Motor neuron (in vitro differentiated cells): ENCODE results near the gene EFHD1. TPM values are rescaled to one million over a fixed set of nuclear protein-coding genes. Genes with fewer than 3 reads are reported as not detected.

Experiments
- ATAC-seq, 8 experiments: fragments of 200-7000 bp; cut with Tn5 transposase; replicated peaks in 6 of 8; 2 replicates each; pipeline ENCODE4 v1.8.0; 2021; ENCODE audit warnings: mild to moderate bottlenecking in 8 of 8, moderate library complexity in 8 of 8
- H3K27ac ChIP-seq, 2 donors: fragments of 250-450 bp; sonication (Bioruptor Pico); 2 replicates each; pipeline ENCODE4 v1.9.0; 2021; ENCODE audit warnings: antibody characterized with exemption in 2 of 2, mild to moderate bottlenecking in 2 of 2, moderate library complexity in 1 of 2
- H3K4me1 ChIP-seq, 2 donors: fragments of 250-450 bp; sonication (Bioruptor Pico); replicated peaks in 1 of 2; 2 replicates each; pipeline ENCODE4 v1.6.1; 2021; ENCODE audit warnings: antibody characterized with exemption in 2 of 2, mild to moderate bottlenecking in 2 of 2, moderate library complexity in 1 of 2
- H3K4me3 ChIP-seq, 5 donors: fragments of 250-450 bp; sonication (Bioruptor Pico); 2 replicates each; pipeline ENCODE4 v1.9.0; 2021; ENCODE audit warnings: antibody characterized with exemption in 5 of 5, mild to moderate bottlenecking in 5 of 5, moderate library complexity in 4 of 5
- WGBS, 10 experiments: fragments of 450-650 bp; shearing (Covaris generic); methylation state at CpG; one replicate each; pipeline ENCODE4 v1.0.0; 2022; 5-methylcytosine and 5-hydroxymethylcytosine counted together
- in situ Hi-C, 9 experiments: fragments of 400-800 bp; cut with MboI; loops; one replicate each; pipeline ENCODE4 v1.15.0; 2021; ENCODE audit warnings: low sequenced_read_pairs in 9 of 9, low pct_unique_long_range_greater_than_20kb in 2 of 9; ENCODE audit not compliant: unreplicated experiment in 9 of 9
- total RNA-seq, 8 experiments: library from RNA; unstranded; fragments of 300-600 nt; gene quantifications; 2 replicates each; pipeline versions ENCODE4 v1.2.3 to v1.2.4, GENCODE V29; 2022

The EFHD1 gene, protein sequence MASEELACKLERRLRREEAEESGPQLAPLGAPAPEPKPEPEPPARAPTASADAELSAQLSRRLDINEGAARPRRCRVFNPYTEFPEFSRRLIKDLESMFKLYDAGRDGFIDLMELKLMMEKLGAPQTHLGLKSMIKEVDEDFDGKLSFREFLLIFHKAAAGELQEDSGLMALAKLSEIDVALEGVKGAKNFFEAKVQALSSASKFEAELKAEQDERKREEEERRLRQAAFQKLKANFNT
- 10 to 100 TPM in 1 of 8 experiments, 1 to 10 TPM in 6, under 1 TPM in 1; 0.92 to 22.1 (median 3.4) TPM for total RNA-seq

DNA sequence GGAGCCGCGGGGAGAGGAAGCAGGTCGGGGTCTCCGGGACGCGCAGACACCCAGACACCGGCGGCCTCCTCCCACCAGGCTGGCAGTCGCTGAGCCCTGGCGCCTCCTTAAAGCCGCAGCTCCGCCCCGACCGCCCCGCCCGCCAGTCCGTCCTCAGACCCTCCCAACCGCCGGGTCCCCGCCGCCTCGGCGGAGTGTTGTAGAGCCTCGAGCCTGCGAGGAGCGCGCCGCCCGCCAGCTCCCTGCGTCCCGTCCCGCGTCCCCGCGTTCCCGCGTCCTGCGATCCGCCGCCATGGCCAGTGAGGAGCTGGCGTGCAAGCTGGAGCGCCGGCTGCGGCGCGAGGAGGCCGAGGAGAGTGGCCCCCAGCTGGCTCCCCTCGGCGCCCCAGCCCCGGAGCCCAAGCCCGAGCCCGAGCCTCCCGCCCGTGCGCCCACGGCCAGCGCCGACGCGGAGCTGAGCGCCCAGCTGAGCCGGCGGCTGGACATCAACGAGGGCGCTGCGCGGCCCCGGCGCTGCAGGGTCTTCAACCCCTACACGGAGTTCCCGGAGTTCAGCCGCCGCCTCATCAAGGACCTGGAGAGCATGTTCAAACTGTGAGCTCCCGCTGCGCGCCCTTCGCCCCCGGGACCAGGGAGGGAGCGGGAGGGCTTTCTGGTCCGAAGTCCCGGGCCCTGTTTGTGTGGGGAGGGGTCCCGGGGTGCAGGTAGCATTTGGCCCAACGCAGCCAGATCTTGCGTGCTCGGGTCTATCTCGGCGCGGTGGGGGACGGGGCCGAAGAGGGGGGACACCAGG, at the start of gene EFHD1:
EFHD1 (plus strand) TSS at position 192 of the 793 bp plus-strand sequence; CDS start at position 293, 101 bp downstream.
- WGBS, 10 experiments: 3% methylated on average over 8 of the region's 90 CpGs; no CpG with 5 or more reads in 9 of the 10 experiments
- peak within 1 kb of the TSS; percentile 39 to 76 (median 53) for H3K4me3 ChIP-seq

DNA sequence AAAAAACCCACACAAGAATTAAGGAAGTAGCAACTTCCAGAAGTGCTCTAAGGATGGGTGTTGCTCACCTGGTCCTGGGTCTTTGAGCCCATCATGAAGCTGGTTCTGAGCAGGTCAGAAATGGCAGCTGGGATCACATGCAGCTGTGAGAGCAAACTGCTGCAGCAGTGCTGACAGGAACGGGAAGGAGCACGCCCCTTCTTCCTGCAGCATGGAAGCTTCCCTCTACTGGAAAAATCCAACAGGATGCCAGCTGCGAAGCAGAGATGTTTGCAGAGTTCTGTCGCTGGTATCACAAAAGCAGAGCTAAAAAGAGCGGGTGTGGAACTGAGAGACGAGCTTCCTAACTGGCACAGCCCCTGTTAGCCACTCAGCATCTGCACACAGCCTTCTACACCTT, 49.2 kb upstream of the EFHD1 start:
- H3K4me1 ChIP-seq: no peaks in the 10 kb centered on the region
- ATAC-seq: no peak
- H3K27ac ChIP-seq: no peak overlapping the region
- no peak overlapping the region for H3K4me3 ChIP-seq
- in situ Hi-C loops: no loop called here
- 17 to 100% (median 86%) methylated on average over 1 to 6 of the region's 6 CpGs; no CpG with 5 or more reads in 2 of the 10 experiments for WGBS, 10 experiments

More for the DNA sequence above, at the start of gene EFHD1:
- Histone ChIP-seq H3K4me1 (no peaks in the 10 kb centered on the region), H3K27ac (no peak within 1 kb of the TSS)
- in situ Hi-C loops: no loop called here
- peak; percentile 91 to 99 (median 92) for ATAC-seq

DNA sequence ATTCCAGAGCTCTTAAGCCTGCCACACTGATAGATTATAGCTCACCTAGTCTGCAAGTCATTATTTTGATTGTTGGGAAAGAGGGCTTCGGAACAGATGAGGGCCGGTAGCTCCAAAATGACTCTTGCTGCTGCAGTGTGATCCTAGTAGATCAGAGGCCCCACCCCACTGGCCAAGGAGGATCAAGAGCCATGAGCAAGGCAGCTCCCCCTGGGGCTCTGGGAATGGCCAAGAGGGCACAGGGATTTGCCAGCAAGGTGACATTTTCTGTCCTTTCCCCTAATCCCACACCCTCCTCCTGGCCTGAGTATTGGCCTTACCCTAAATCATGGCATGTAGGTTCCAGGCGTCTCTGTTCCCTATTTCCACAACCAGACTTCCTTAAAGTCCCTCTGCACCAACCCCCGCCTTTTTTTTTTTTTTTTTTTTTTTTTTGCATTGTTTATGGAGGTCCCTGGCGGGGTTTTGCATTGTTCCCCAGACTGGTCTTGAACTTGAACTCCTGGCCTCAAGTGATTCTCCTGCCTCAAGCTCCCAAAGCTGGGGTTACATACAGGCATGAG, 46.4 kb upstream of the EFHD1 start:
- WGBS, 10 experiments: 53 to 93% (median 81%) methylated on average over 2 to 4 of the region's 5 CpGs; no CpG with 5 or more reads in 2 of the 10 experiments
- Histone ChIP-seq H3K27ac (no peak overlapping the region), H3K4me3 (no peak overlapping the region), H3K4me1 (no peaks in the 10 kb centered on the region)
- ATAC-seq: no peak
- in situ Hi-C loops: no loop called here

DNA sequence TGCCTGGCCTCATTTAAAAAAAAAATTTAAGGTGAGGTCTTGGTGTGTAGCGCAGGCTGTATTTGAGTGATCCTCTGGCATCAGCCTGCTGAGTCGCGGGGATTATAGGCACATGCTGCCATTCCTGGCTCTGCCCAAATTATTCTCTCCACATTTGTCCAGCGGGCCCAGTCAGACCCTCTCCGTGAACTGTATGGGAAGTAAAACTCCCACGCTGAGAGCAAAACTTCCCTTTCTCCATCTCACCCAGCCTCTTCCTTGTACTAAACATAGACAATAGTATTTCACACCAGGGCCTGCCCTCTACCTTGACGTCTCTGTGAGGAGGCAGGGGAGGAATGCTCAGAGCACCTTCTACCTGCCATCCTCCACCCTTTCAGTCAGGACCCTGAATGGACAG, 45.9 kb upstream of the EFHD1 start:
- Histone ChIP-seq H3K27ac (no peak overlapping the region), H3K4me1 (no peaks in the 10 kb centered on the region), H3K4me3 (no peak overlapping the region)
- in situ Hi-C loops: no loop called here
- ATAC-seq: no peak
- WGBS, 10 experiments: 58 to 100% (median 89%) methylated on average over 3 to 6 of the region's 7 CpGs; no CpG with 5 or more reads in 3 of the 10 experiments

DNA sequence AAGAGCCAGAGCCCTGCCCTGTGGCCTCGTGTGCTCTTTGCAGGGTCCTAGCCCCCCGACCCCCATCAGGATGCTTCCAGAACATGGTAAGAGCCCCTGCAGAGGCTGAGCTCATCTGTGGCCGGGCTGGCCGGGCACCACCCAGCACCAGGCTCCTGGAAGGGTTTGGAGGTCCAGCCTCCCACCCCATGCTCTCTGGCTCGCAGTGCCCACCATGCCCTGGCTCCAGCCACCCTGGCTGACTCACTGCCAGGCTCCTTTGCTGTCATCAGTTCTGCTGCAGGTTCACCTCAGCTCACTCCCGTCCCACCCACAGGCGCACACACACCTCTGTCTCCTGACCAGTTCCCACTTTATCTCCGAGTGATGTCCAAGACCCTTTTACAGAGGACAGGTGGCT, 45.4 kb upstream of the EFHD1 start:
- in situ Hi-C loops: no loop called here
- no peak overlapping the region for H3K4me3 ChIP-seq
- no peak for ATAC-seq
- H3K4me1 ChIP-seq: no peaks in the 10 kb centered on the region
- no peak overlapping the region for H3K27ac ChIP-seq
- WGBS, 10 experiments: 100% methylated on average over 1 to 2 of the region's 8 CpGs; no CpG with 5 or more reads in 8 of the 10 experiments

DNA sequence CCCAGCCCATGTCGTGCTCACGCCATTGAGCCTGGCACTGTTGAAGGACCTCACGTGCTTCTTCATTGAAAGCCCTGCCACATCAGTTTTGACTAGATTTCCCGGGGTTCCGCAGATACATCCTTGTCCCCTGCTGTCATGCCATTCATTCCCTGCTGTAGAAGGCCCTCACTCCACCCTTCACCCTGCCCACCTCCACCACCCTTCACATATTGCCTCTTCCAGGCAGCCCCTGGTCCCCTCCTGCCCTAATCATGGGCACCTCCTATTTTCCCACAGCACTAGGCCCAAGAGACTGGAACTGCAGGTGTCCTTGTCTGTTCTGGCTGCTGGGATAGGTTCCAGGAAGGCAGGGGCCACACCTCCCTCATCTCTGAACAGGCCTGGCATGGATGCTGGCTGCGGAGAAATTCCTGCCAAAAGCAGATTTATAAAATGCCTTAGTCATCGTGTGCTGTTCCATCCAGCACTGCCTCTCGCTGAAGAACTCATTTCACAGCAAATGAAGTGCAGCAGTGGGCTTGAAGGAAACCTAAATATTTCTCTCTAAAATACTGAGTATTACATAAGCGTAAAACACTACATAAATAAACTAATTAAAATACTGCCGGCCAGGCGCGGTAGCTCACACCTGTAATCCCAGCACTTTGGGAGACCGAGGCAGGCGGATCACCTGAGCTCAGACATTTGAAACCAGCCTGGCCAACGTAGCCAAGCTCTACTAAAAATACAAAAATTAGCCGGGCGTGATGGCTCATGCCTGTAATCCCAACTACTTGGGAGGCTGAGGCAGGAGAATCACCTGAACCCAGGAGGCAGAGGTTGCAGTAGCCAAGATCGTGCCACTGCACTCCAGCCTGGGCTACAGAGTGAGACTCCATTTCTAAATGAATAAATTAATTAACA, 44.5 kb upstream of the EFHD1 start:
- Histone ChIP-seq H3K4me1 (no peaks in the 10 kb centered on the region), H3K4me3 (no peak overlapping the region), H3K27ac (no peak overlapping the region)
- WGBS, 10 experiments: 0 to 99% (median 82%) methylated on average over 1 to 13 of the region's 18 CpGs
- in situ Hi-C loops: no loop called here
- ATAC-seq: peak; percentile 12 to 72 (median 37)

DNA sequence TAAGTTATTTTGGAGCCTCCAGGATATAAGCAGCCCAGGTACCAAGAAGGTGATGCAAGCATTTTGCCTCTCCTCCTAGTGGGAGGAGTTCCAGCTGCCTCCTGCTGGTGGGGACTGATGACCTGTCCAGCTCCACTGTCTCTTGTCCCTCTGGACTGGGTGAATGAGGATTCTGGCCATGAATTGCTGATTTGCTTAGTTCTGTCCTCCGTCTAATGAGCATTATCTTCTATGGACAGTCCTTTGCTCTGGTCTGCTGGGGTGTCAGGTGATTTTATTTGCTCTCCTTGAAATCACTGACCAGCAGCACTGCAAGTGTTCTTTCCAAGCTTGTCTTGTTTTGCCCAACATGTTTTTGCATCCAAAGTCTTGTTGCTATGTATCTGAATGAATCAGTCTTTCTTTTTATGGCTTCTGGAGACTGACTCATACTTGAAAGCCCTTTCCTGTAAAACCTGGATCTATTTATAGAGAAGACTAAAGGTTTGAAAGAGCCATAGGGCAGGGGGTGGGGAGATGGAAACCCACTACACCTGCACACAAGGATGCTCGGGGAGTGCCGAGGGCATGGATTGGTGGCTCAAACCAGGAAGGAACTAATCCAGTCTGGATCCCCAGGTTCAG, 40.5 kb upstream of the EFHD1 start:
- Histone ChIP-seq H3K27ac (peak overlapping the region in 1 of 2 donors; percentile 18), H3K4me1 (no peaks in the 10 kb centered on the region), H3K4me3 (no peak overlapping the region)
- in situ Hi-C loops: no loop called here
- 13 to 100% (median 88%) methylated on average over 1 to 3 of the region's 3 CpGs; no CpG with 5 or more reads in 1 of the 10 experiments for WGBS, 10 experiments
- ATAC-seq: peak; percentile 61 to 86 (median 72)

DNA sequence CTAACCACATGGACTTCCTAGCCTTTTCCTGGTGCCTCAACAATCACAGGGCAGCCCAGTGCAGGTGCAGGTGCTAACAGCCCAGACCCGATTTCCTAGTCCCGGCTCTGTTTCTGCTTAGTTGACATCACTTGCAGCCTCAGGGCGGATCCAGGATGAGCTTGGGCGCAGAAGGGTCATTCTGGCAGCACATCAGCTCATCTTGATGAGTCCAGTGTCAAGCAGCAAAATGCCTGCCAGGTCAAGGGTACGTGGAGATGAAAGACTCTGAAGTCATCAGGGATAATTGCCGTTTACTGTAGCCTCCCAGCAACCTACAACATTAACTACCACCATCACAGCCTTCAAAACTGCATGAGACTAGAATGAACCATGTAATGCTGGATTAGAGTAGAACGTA, 39.4 kb upstream of the EFHD1 start:
- H3K27ac ChIP-seq: no peak overlapping the region
- WGBS, 10 experiments: 42 to 100% (median 68%) methylated on average over 1 to 7 of the region's 7 CpGs; no CpG with 5 or more reads in 2 of the 10 experiments
- peak in 5 of 8 experiments; percentile 35 to 63 (median 60) for ATAC-seq
- peaks cover 0 to 1% of the 10 kb centered on the region in 2 donors for H3K4me1 ChIP-seq
- in situ Hi-C loops: no loop called here
- no peak overlapping the region for H3K4me3 ChIP-seq

DNA sequence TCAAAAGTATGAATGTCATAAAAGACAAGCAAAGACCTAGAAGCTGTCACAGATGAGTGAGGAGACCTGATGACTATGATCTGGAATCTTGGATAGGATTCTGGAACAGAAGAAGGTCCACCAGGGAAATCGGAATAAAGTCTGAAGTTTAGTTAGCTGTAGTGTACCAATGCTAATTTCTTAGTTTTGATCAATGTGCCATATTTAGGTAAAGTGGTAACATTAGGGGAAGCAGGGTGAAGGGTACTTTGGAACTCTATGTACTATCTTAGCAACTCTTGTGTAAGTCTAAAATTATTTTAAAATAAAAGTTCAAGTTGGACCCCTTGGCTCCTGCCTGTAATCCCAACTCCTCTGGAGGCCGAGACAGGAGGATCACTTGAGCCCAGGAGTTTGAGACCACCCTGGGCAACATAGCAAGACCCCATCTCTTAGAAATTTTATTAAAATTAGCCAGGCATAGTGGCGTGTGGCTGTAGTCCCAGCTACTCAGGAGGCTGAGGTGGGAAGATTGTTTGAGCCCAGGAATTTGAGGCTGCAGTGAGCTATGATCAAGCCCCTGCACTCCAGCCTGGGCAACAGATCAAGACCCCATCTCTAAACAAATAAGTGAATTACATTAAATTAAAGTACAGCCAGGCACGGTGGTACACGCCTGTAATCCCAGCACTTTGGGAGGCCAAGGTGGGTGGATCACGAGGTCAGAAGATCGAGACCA, 35.9 kb upstream of the EFHD1 start:
- no peak for ATAC-seq
- H3K4me3 ChIP-seq: no peak overlapping the region
- in situ Hi-C loops: no loop called here
- H3K27ac ChIP-seq: no peak overlapping the region
- peaks cover 0 to 11% of the 10 kb centered on the region in 2 donors for H3K4me1 ChIP-seq
- WGBS, 10 experiments: 28 to 100% (median 90%) methylated on average over 1 to 5 of the region's 7 CpGs; no CpG with 5 or more reads in 2 of the 10 experiments

DNA sequence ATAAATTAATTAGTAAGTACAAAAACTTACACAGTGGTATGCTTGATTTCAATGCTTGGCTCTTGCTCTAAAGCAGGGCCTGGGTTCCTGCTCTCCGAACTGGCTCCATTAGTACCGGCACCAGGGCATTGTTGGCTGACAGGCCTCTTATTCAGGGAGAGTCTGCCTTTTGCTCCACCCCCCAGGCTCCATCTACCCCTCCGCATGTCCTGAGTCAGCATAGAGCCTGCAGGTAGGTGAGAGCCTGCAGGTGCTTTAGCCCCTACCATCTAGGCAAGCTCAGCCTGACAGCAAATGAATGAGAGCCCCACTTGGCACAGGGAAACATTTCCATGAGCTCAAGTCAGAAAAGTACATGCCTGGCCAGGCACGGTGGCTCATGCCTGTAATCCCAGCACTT, 35.1 kb upstream of the EFHD1 start:
- H3K4me1 ChIP-seq: peaks cover 0 to 11% of the 10 kb centered on the region in 2 donors
- in situ Hi-C loops: no loop called here
- H3K27ac ChIP-seq: no peak overlapping the region
- WGBS, 10 experiments: 79 to 100% (median 84%) methylated on average over 1 to 4 of the region's 4 CpGs; no CpG with 5 or more reads in 6 of the 10 experiments
- no peak overlapping the region for H3K4me3 ChIP-seq
- ATAC-seq: no peak

DNA sequence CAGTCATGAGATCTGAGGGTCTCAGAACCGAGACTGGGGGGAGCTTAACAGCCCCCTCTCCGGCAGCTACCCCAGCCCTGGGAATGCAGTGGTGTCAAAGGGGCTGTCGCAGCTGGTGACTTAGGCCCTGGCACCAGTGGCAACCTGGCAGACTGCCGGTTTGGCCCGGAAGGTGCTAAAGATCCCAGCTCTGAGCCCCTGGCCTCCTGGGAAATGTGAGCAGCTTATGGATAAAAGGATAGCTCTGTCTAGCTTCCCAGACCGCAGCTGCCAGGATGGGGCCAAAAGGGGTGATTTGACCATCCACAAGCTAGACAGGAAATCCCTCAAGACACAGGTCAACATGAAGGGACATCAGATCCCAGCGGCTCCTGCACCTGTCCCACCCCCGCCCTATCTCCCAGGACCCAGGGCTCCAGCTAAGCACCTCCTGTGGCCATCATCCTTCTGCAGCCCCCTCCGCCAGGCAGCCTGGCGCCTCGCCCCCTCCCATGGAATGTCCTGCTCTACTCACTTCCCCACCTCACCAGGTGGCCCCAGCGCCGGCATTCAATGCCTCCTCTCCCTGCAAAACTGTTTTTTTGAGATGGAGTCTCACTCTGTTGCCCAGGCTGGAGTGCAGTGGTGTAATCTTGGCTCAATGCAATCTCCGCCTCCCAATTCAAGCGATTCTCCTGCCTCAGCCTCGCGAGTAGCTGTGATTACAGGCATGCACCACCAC, 33.2 kb upstream of the EFHD1 start:
- no peak overlapping the region for H3K27ac ChIP-seq
- H3K4me1 ChIP-seq: peaks cover 0 to 11% of the 10 kb centered on the region in 2 donors
- ATAC-seq: no peak
- 0 to 100% (median 79%) methylated on average over 1 to 5 of the region's 17 CpGs; no CpG with 5 or more reads in 2 of the 10 experiments for WGBS, 10 experiments
- no peak overlapping the region for H3K4me3 ChIP-seq
- in situ Hi-C loops: loop anchor here in 3 of 9 experiments (25.0 kb wide), 2 partner anchors 637 to 662 kb away; partner anchors contain the start of gene ATG16L1 (in 2 of the 3)
